Suppressor macrophage treated with lipopolysaccharide for 4 hours (primary cell): Measurements from ENCODE around the gene SPATA16.
A peak's percentile ranks its signal among the peaks of the same experiment; 100 is the strongest.
"Not testable (repeated sequence)": the region's sequence is repeated elsewhere in the genome, so short reads cannot be mapped to it uniquely, and the experiment has no call there.

ENCODE experiments used
- DNase-seq: peaks from one replicate; pipeline ENCODE4 v3.0.0-alpha.2; 2020

SPATA16 gene

DNA sequence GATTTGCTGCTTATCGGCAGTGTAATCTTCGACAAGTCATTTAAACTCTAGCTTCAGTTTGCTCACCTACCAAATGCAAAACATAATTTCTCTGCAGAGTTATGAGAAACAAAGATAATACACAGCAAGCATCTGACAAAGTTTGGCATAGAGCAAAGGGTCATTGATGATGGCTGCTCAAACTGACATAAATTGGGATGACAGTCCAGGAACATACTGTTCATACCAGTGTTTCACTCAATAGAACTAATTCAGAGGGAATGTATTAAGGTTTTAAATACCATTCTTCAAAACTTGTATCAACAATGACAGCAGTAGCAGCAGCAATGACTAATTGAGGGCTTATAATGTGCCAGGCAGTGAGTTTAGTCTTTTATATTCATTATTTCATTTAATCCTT is 137.6 kb downstream of the SPATA16 start:
- DNase-seq, result no peak

- no peak for DNase-seq
Observed at GRCh38 chr3:173001622-173002021, 139.4 kb downstream of the SPATA16 start.

- DNase-seq, result no peak
Observed at GRCh38 chr3:173000553-173000952, 140.5 kb downstream of the SPATA16 start.

DNA sequence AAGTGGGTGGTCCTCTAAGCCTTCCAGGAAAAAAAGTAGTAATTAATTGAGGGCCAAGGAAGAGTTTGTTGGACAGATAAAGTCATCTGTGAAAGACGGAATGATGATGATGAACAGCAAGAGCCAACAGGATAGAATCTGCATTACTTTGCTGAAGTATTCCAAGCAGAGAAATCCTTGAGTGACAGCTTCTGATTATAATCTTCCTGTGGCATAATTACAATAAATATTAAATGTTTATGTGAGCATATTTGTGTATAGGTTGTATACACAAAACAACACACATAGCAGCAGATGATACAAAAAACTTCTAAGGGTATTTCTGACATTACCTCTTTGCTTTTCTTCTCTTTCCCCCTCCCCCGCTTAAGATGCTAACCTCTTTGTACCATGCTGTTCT is 147.6 kb downstream of the SPATA16 start:
- DNase-seq, result no peak

DNA sequence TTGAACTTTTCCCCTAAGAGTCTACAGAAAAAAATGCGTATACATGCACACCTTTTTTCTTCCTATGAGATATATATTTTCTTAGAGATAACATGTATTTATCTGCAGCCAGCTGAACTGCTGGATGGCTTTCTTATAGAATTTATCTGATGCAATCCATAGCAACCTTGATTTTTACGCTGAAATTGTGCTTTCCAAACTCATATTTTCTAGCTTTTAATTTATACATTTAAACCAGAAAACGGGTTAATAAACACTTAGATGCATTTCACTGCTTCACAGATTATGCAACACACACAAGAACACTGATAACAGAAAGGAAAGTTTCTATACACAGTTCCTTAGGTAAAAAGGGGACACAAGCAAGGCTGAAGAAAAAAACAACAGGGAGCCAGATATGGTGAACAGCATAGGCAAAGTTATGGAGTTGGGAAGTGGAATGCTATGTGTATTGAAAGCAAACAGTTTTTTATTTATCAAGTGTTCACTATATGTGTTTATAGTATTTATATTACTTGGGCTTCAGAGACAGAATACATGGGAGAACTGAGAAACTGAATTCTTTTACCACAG is 149.5 kb downstream of the SPATA16 start:
- DNase-seq, result no peak

DNA sequence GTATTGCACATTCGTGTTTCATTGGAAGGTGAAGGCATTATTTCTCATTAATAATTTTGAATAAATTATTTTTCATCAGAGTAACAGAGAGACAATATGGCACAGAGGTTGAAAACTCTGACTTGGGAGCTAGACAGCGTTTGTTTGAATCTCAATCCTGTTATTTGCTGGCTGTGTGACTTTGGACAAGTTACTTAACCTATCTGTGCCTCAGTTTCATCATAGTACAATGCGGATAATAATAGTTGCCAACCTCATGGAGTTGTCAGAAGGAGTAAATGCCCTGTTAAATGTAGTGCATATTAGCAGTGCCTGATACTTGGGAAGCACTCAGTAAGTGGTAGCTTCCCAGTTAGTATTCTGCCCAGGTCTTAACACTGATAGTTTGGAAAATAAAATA is 151.7 kb downstream of the SPATA16 start:
- no peak for DNase-seq

- no peak for DNase-seq
Observed at GRCh38 chr3:172987273-172987672, 153.8 kb downstream of the SPATA16 start.

GRCh38 chr3:172984914-172985313 is 156.1 kb downstream of the SPATA16 start:
- DNase-seq, result no peak

DNA sequence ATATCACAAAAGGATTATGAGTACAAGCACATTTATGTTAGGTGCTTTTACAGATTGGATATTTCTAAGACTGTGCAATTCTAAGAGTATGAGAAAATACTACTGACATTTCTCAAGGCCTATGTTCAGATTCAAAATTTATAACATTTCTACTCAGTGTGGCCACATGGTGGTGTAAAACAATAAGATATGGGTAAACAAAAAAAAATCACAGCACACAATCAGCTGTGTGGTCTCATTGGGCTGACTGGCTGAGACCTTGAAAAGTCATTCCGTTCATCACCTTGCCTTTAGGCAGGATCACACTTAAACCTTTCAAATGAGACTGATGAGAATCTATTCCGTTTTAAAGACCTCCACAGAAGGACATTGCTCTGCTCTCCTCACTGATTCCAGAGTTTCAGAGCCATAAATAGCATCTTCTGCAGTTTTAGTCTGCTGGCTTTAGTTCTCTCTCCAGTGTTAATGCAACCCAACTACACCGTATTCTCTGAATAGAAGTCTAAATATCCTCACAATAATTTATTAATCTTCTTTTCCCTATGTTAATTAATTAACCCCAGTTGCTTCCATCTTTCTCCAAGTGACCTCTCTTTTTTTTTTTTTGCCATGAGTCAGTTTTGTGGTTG is 158.2 kb downstream of the SPATA16 start:
- no peak for DNase-seq

- no peak for DNase-seq
Observed at GRCh38 chr3:172981407-172981983, 159.5 kb downstream of the SPATA16 start.

- DNase-seq, result peak; percentile 1
Observed at GRCh38 chr3:172980849-172981248, 160.2 kb downstream of the SPATA16 start.

- DNase-seq, result no peak
Observed at GRCh38 chr3:172977696-172978095, 163.3 kb downstream of the SPATA16 start.

- DNase-seq, result no peak
Observed at GRCh38 chr3:172974969-172975368, 166.1 kb downstream of the SPATA16 start.

GRCh38 chr3:172973799-172974198 is 167.2 kb downstream of the SPATA16 start:
- DNase-seq, result no peak

GRCh38 chr3:172972717-172973116 is 168.3 kb downstream of the SPATA16 start:
- no peak for DNase-seq

DNA sequence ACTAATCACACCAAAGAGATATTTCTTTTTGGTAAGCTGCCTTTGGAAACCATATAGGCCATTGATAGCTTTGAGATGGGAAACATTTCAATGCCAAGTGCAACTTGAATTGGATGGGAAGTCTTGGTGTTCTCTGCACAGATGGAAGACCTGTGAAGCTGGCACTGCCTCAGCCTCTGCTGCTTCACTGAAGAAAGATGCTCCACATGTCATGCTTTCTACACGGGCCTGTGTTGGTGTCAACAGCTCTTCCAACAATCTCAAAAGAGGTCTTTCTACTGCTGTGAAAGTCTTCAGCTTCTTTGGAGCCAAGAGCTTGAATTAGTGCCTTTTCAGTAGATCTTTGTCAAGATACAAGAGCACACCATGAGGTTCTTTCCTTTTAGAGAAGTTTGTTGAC is 169.0 kb downstream of the SPATA16 start:
- no peak for DNase-seq

DNA sequence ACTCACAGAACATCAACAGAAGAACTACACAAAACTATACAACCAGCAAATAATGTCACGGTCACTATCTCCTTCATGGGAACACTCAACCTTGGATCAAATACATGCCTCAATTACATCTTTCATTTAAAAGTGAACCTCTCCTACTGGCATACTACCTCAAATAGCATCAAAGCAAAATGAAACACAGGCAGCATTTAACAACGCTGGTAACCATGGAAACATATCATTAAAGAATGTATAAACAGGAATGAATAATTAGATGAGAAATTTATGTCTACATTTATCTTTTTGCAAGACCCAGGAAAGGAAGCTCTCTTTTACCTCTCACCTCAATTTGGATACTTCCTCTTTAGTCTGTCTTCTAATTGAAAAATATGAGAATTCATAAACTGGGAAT is 172.4 kb downstream of the SPATA16 start:
- DNase-seq, result no peak

- no peak for DNase-seq
Observed at GRCh38 chr3:172965256-172965655, 175.8 kb downstream of the SPATA16 start.

- not testable (repeated sequence) for DNase-seq
Observed at GRCh38 chr3:172960626-172961182, 180.3 kb downstream of the SPATA16 start.

- no peak for DNase-seq
Observed at GRCh38 chr3:172958565-172958964, 182.5 kb downstream of the SPATA16 start.

- DNase-seq, result no peak
Observed at GRCh38 chr3:172953571-172953970, 187.5 kb downstream of the SPATA16 start.

DNA sequence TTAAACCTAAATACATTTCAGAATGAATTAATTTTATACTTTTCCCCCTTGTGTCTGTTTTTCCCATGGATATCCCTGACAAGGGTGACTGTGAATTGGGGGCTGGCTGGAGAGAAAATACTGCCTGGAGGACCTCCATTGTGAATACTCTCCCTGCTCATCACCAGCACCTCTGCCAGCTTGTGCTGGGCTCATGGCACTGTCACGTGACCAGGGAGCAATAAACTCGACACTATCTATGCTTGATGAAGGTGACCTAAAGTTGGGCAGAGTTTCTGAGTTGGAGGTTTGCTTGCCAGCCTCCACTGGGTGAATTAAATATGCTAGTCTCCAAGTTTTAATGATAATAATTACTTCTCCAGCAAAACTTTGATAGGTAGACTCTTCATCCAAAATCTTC is 189.5 kb downstream of the SPATA16 start:
- no peak for DNase-seq

DNA sequence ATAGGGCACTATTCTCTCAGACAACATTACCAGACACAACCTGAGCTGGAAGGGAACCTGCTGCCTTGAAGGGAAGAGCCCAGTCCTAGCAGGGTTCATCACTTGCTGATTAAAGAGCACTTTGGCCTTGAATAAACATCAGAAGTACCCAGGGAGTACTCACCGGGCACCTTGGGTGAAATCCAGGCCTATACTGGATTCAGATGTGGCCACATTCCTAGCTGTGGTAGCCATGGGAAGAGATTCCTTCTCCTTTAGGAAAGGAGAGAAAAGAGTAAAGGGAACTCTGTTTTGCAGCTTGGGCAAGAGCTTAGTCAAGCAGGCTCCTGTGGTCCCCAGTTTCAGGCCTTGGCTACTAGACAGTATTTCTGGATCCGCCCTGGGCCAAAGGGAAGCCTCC is 195.0 kb downstream of the SPATA16 start:
- no peak for DNase-seq

DNA sequence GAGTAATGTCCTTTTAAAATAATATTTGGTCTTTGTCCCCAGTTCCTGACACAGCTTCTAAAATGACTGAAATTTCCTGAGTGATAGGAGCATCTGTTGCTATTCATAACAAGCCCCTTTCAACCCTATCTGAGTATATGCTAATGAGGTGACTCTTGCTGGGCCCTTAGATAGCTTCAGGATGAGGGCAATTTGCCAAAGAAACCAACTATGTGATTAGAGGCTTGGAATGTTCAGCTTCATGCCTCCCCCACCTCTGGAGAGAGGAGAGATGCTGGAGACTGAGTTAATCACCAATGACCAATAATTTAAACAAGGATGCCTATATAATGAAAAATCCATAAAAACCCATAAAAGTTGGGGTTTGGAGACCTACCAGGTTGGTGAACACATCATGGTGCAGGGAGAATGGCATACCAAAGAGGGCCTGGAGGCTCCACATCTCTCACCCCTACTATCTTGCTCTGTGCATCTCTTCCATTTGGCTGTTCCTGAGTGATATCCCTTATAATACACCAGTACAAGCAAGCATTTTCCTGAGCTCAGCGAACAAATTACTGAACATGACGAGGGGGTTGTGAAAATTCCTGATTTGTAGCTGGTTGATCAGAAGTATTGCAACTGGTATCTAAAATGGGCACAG is 201.3 kb downstream of the SPATA16 start:
- no peak for DNase-seq
